NCI-H1417 (cell line): ENCODE data around the gene MACROH2A1.

Experiments
- DNase-seq, 3 experiments: peaks; one replicate each; lab custom pipeline; 2025; lab: John Stamatoyannopoulos, UW

MACROH2A1 gene

DNA sequence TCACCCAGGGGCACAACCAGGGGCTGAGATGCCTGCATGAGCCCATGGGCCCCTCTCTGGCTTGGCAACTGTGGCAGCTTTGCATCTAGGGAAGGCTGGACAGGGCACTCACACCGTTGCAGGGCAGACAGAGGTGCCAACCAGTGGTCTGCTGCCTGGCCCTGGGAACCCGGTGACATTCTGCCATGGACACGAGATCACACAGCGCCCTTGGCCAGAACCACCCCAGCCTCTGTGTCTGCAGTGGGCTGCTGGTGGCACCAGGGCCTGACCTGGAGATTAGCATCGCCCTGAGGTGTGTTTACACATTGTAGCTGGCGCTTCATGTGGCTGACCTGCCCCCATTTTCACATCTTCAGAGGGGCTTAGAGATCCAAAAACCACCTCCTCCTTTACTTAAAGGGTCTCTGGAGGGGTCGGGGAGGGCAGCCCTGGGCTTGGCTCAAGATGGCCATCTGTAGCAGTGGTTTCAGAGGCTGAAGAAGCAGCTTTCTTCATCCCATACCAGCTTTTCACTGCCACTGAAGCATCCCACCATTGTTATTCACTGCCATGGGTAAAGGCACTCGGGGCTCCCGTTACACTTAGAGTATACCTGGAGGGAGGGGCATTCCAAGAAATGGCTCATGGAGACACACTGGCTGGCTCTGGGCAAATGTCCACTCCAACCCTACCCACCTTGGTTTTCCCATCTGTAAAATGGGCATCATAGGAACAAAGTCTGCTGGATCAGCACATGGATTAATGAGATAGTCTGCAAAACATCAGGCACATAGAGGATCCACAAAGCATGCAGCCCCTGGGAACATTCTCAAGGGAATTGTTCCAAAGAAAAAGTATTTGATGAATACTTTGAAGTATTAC, 36.7 kb upstream of the MACROH2A1 start:
- DNase-seq, result no peak

DNA sequence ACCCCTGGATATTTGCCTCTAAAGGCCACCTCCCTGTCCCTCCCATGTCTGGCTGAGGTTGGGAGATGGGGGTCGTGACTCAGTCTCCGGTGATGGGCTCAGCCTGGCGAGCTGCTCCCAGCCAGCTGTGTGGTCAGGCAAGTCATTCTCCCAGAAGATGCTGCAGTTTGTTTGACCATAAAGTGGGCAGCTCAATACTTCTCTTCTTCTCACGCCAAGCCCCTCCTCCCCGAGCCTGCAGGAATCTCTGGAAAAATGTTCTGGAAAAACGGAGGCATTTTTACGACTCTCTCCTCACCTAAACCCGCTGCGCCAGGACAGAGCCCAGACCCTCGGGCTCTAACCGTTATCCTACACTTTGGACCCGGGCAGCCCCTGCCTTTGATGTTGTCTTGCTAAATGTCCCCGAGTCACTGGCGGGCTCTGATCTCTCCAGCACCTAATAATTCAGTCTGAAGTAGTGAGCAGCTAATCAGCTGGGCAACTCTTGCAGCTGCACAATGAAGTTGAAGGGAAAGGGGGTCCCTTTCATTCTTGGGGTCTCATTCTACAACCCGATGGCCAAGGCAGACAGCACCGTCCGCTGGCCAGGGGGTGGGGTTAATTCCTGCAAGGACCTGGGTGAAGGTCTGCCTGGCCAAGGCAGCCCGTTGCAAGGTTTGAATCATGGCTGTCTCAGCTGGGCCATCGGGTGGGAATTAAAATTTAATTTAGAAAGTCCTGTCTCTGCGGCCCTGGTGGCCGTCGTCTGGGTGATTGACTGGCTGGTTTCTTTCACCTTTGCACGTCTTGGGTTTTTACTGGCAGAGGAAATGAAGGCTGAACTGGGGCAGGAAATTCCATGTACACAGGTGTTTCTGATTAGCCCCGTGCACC, 35.8 kb upstream of the MACROH2A1 start:
- no peak for DNase-seq

DNA sequence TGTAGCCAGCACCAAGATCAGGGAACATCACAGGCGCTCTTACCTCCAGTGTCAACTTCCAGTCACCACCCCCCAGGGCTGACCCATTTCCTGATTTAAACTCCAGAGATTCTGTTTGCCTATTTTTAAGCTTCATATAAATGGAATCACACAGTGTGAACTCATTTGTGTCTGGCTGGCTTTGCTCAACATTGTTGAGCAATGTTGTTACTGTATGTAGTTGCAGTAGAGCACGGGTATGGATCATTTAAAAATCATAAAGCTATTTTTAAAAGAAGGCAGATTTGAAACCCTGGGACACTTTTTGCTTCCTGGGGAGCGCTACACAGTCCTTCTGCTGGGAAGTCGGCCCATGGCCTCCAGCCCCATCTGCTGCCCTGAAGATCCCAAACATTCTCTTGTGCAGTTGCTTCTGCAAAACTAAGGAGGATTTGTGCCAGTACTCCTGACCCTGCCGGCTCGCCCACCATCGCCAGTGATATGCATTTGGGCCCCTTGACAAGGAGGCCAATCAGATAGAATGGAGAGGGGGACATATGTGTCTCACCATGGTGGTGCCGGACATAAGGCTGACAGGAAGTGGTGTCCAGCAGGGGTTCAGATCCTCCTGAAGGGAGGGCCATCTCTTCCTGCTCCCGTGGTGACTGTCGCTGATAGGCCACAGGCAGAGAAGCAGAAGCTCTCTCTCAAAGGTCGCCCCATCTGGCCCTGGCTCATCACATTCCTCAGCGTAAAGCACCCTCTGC, 34.8 kb upstream of the MACROH2A1 start:
- DNase-seq, result no peak

DNA sequence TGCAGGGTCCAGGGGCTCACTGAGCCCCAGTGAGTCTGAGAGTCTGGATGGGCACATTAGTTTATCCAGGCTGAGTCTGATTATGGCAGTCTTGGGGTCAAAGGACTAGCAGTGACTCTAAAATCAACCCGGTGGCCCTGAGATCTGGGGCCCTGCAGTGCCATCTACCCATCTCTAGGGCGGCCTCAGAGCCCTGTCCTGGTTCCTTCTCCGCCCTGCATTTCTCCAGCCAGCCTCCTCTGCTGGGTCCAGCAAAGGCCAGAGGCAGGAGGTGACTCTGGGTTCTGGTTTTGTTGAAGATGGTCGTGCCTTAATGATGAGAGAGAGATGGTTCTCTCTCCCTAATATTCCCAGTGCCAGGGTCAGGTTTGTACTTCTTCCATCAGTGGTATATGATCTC, 33.1 kb upstream of the MACROH2A1 start:
- DNase-seq, result no peak

DNA sequence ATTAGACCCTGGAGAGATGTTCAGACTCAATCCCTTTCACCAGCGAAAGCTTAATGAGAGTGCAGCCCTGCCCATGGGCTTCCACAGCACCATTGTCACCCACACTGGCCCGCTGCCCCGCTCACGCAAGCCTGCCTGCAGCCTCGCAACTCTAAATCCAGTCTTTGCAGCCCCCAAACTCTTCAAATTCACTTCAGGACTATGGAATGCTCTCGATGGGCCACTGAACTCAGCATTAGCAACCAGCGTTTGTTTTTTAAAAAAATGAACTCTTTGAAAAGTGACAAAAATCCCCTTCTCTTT, 31.1 kb upstream of the MACROH2A1 start:
- DNase-seq, result no peak

GRCh38 chr5:135429301-135430134, 30.5 kb upstream of the MACROH2A1 start:
- DNase-seq, result peak in 1 of 3 experiments; percentile 56

DNA sequence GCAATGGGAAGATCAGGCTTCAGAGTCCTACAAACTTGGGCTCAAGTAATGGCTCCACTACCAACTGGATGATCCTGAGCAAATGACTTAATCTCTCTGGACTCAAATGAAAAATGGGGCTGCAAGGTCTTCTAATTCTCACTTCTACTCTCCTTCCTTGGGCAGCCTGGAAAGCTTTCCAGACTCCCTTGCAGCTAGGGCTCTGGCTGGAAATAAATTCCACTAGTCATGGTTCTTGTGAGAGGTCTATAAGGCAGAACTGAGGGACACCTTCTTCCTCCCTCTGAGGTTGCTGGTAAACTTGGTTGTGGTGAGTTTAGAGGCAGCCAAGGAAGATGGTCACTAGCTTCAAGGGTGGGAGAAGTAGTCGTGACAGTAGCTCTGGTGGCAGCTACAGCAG, 29.6 kb upstream of the MACROH2A1 start:
- no peak for DNase-seq

GRCh38 chr5:135426102-135427082, 27.4 kb upstream of the MACROH2A1 start:
- peak; percentile 34 to 68 (median 47) for DNase-seq

GRCh38 chr5:135425641-135426040, 26.6 kb upstream of the MACROH2A1 start:
- no peak for DNase-seq

GRCh38 chr5:135423846-135424168, 24.8 kb upstream of the MACROH2A1 start:
- no peak for DNase-seq

DNA sequence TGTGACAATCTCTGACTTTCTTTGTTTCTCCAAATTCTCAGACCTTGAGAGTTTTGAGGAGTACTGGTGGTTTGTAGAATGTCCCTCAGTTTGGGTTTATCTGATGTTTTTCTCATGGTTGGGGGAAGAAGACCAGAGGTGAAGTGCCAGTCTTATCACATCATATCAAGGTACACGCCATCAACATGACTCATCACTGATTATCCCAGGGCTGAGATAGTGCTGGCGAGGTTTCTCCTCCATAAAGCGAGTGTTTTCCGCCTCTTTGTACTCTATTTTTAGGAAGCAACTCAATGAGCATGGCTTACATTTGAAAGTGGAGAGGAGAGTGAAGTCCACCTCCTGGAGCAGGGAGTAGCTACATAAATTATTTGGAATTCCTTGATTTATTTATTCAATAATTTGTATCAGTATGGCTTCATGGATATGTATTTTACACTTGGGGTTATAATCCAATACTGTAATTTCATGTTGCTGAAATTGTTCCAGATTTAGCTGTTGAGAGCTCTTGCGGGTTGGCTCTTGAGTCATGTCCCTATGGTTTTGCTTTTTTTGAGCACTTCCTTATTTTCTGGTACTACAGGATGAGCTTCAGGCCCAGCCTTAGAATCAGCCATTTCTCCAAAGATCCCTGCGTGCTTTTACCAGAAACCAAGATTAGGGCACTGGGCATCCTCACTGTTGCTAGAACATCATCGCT, 24.3 kb upstream of the MACROH2A1 start:
- no peak for DNase-seq

GRCh38 chr5:135422419-135422818, 23.4 kb upstream of the MACROH2A1 start:
- no peak for DNase-seq

- no peak for DNase-seq
Observed at GRCh38 chr5:135417083-135417482, 18.1 kb upstream of the MACROH2A1 start.

DNA sequence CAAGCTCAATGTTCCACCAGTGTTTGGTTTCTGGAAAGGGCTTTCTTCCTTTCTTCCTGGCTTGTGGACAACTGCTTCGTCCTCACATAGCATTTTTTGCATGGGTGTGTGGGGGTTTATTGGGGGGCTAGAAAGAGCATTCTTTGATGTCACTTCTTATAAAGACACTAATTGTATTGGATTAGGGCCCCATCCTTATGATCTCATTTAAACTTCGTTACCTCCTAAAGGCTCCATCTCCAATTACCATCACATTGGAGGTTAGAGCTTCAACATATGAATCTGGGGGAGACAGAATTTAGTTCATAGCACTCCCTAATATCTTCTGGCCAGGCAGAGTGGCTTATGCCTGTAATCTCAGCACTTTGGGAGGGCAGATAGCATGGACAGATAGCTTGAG, 6.1 kb upstream of the MACROH2A1 start:
- DNase-seq, result no peak

GRCh38 chr5:135402031-135402430, 3.0 kb upstream of the MACROH2A1 start:
- no peak for DNase-seq

GRCh38 chr5:135400866-135401265, 1.8 kb upstream of the MACROH2A1 start:
- DNase-seq, result peak in 2 of 3 experiments; percentile 39 to 75

GRCh38 chr5:135399794-135400542, 937 bp upstream of the MACROH2A1 start:
- peak in 2 of 3 experiments; percentile 65 to 74 for DNase-seq

- peak; percentile 72 to 83 (median 78) for DNase-seq
Observed at GRCh38 chr5:135398160-135398854, 724 bp downstream of the MACROH2A1 start.
